Left lung (tissue), 10 donors: ENCODE results near the gene RELT. TPM values are rescaled to one million over a fixed set of nuclear protein-coding genes. Genes with fewer than 3 reads are reported as not detected.

ENCODE experiments used
- ATAC-seq: fragments of 200-7000 bp; cut with Tn5 transposase; one replicate; pipeline ENCODE4 v1.9.1; 2020; ENCODE audit warnings: moderate library complexity
- DNase-seq, 4 donors: peaks; one replicate each; pipeline ENCODE4 v3.0.0-alpha.2; 2013 to 2020
- H3K27ac ChIP-seq, 2 donors: fragments of 200-600 bp; sonication (generic) in 1 of 2; one replicate each; pipeline versions ENCODE4 v1.5.0 to v1.8.0; 2020 to 2021
- H3K27me3 ChIP-seq, 2 donors: fragments of 200-600 bp; sonication (generic) in 1 of 2; one replicate each; pipeline versions ENCODE4 v1.5.0 to v1.8.0; 2020 to 2021
- H3K36me3 ChIP-seq, 2 donors: fragments of 200-600 bp; sonication (generic) in 1 of 2; one replicate each; pipeline versions ENCODE4 v1.5.0 to v1.8.0; 2020 to 2021
- H3K4me1 ChIP-seq, 2 donors: fragments of 200-600 bp; one replicate each; pipeline ENCODE4 v1.8.0; 2021
- H3K4me3 ChIP-seq, 2 donors: fragments of 200-600 bp; sonication (generic) in 1 of 2; one replicate each; pipeline versions ENCODE4 v1.5.0 to v1.8.0; 2020 to 2021; ENCODE audit warnings: mild to moderate bottlenecking in 1 of 2
- H3K9me3 ChIP-seq, 2 donors: fragments of 200-600 bp; sonication (generic) in 1 of 2; one replicate each; pipeline versions ENCODE4 v1.5.0 to v1.8.0; 2020 to 2021
- intact Hi-C, 2 donors: fragments of 100-400 bp; cut with DNase I; formaldehyde crosslinking; loops; one replicate each; pipeline versions ENCODE4 v1.11.2 to v1.14.2; 2022
- polyA plus RNA-seq, 6 donors: library from polyadenylated mRNA; unstranded; fragments of 120-200 nt; gene quantifications; one replicate each; pipeline ENCODE4 v1.2.1, GENCODE V29; 2013; ENCODE audit not compliant: insufficient read length in 6 of 6
- total RNA-seq, 2 donors: library from RNA; stranded (reverse); fragmentation: NEBNext Ultra II Directional; extraction: Animal tissue kit (Norgen Biotek cat#: 25700); gene quantifications; one replicate each; pipeline ENCODE4 v1.2.1, GENCODE V29; 2021
- TF ChIP-seq, protein P1 (sequence below), 2 donors: fragments of 200-600 bp; sonication (generic) in 1 of 2; IDR thresholded peaks; one replicate each; pipeline versions ENCODE4 v1.5.0 to v1.8.0; 2021; ENCODE audit warnings: antibody characterized with exemption in 2 of 2
- donor health status: DM: no; HTN: yes; CAD: no.
- donor health status: DM: no; HTN: no; CAD: no.

RELT gene
- total and polyA plus RNA-seq, 8 donors, result 2.7 to 30.7 (median 4.0) TPM

GRCh38 chr11:73400293-73400692, 24.1 kb downstream of the RELT start:
- intact Hi-C loops, result no loop called here
- Histone ChIP-seq H3K27ac (no peak overlapping the region), H3K4me1 (peaks cover 0 to 26% of the 10 kb centered on the region in 2 donors), H3K4me3 (no peak overlapping the region), H3K9me3 (no peaks in the 10 kb centered on the region), H3K36me3 (peaks cover 0 to 62% of the 10 kb centered on the region in 2 donors), H3K27me3 (no peaks in the 10 kb centered on the region)
- ATAC-seq (no peak), DNase-seq (no peak)
- TF ChIP-seq, protein P1, sequence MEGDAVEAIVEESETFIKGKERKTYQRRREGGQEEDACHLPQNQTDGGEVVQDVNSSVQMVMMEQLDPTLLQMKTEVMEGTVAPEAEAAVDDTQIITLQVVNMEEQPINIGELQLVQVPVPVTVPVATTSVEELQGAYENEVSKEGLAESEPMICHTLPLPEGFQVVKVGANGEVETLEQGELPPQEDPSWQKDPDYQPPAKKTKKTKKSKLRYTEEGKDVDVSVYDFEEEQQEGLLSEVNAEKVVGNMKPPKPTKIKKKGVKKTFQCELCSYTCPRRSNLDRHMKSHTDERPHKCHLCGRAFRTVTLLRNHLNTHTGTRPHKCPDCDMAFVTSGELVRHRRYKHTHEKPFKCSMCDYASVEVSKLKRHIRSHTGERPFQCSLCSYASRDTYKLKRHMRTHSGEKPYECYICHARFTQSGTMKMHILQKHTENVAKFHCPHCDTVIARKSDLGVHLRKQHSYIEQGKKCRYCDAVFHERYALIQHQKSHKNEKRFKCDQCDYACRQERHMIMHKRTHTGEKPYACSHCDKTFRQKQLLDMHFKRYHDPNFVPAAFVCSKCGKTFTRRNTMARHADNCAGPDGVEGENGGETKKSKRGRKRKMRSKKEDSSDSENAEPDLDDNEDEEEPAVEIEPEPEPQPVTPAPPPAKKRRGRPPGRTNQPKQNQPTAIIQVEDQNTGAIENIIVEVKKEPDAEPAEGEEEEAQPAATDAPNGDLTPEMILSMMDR (IDR thresholded peaks at IDR 0.05), result no peak

GRCh38 chr11:73401217-73401923, 25.2 kb downstream of the RELT start:
- no peak overlapping the region for H3K4me3 ChIP-seq
- peaks cover 0 to 62% of the 10 kb centered on the region in 2 donors for H3K36me3 ChIP-seq
- intact Hi-C loops, result no loop called here
- H3K27me3 ChIP-seq, result no peaks in the 10 kb centered on the region
- H3K9me3 ChIP-seq, result no peaks in the 10 kb centered on the region
- TF ChIP-seq, protein P1 (IDR thresholded peaks at IDR 0.05), result no peak
- DNase-seq (no peak), ATAC-seq (no peak)
- no peak overlapping the region for H3K27ac ChIP-seq
- peaks cover 0 to 32% of the 10 kb centered on the region in 2 donors for H3K4me1 ChIP-seq

GRCh38 chr11:73401924-73402833, 26.0 kb downstream of the RELT start:
- TF ChIP-seq, protein P1 (IDR thresholded peaks at IDR 0.05), result no peak
- DNase-seq, result no peak
- peaks cover 0 to 62% of the 10 kb centered on the region in 2 donors for H3K36me3 ChIP-seq
- no peak overlapping the region for H3K27ac ChIP-seq
- no peaks in the 10 kb centered on the region for H3K27me3 ChIP-seq
- intact Hi-C loops, result no loop called here
- H3K4me1 ChIP-seq, result peaks cover 0 to 30% of the 10 kb centered on the region in 2 donors
- H3K9me3 ChIP-seq, result no peaks in the 10 kb centered on the region
- ATAC-seq, result no peak
- H3K4me3 ChIP-seq, result no peak overlapping the region

DNA sequence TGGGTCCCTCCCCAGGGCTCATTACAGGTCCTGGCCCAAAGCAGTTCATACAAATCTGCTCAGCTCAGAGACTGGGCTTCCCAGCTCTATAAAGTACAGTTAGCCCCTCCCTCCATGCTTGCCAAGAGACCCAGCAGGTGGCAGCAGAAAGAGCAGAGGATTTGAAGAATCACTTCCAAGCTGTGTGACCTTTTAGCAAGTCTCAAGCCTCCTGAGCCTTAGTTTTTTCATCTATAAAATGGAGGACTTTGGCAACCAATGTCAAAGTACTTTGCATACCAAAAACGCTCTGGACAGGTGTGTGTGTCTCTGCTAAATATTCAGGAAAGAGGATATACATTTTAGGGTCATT, 26.6 kb downstream of the RELT start:
- DNase-seq, result no peak
- Histone ChIP-seq H3K27me3 (no peaks in the 10 kb centered on the region), H3K4me3 (no peak overlapping the region), H3K36me3 (peaks cover 0 to 62% of the 10 kb centered on the region in 2 donors), H3K27ac (no peak overlapping the region), H3K4me1 (peaks cover 0 to 29% of the 10 kb centered on the region in 2 donors), H3K9me3 (no peaks in the 10 kb centered on the region)
- no peak for ATAC-seq
- TF ChIP-seq, protein P1 (IDR thresholded peaks at IDR 0.05), result no peak
- intact Hi-C loops, result no loop called here

DNA sequence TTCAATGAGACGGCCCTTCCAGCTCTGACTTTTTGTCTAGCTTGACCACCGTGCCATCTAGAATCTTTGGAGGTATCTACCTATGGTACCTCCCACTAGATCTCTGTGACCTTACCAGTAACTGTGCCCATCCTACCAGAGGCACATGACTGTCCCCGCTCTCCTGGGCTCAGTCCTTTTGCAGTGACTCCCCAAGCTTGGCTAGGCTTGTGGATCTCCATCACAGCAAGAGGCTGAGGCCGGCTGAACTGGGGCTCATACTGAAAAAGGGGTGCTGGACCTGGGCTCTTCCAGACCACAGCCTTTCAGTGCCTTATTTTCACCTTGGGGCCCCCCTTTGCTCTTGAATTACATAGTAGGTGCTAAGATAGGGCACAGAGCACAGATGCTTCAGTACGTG, 27.3 kb downstream of the RELT start:
- Histone ChIP-seq H3K27ac (no peak overlapping the region), H3K36me3 (peaks cover 0 to 62% of the 10 kb centered on the region in 2 donors), H3K4me1 (peaks cover 0 to 29% of the 10 kb centered on the region in 2 donors), H3K9me3 (no peaks in the 10 kb centered on the region), H3K27me3 (no peaks in the 10 kb centered on the region), H3K4me3 (no peak overlapping the region)
- DNase-seq, result no peak
- intact Hi-C loops, result no loop called here
- ATAC-seq, result no peak
- TF ChIP-seq, protein P1 (IDR thresholded peaks at IDR 0.05), result no peak
